ENCODE data around the gene MRPL45.

MRPL45 gene

DNA sequence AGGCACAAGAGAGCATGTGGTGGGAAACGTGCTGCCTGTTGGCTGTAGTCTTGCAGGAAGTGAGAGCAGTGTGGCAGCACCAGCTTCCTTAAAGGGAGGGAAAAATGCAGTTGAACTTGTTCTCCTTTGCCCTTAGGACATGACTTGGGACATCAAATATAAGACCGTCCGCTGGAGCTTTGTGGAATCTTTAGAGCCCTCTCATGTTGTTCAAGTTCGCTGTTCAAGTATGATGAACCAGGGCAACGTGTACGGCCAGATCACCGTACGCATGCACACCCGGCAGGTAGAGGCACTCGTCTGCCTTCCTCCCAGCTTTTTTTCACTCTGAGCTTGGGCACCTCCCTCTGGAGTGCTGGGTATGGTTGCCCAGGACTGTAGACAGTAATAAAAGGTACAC is 23.5 kb downstream of the MRPL45 start:
- no peak overlapping the region for H2BK15ac ChIP-seq (ENCODE audit: low read depth, poor library complexity, severe bottlenecking)
- no peak overlapping the region for H3K18ac ChIP-seq (ENCODE audit: low read depth in 1 of 2, low read length in 2 of 2)
- no peak overlapping the region for H3K4ac ChIP-seq (ENCODE audit: low read depth in 1 of 2, low read length in 2 of 2)
- no peak overlapping the region for H4K91ac ChIP-seq (ENCODE audit: low read length)
- H3K79me1 ChIP-seq (replicated peaks; ENCODE audit: low read length, poor library complexity, severe bottlenecking), result no peaks in the 10 kb centered on the region
- H3K27ac ChIP-seq (ENCODE audit: low read length, poor library complexity, severe bottlenecking), result no peak overlapping the region
- no peak overlapping the region for H3K4me2 ChIP-seq (ENCODE audit: low read length, poor library complexity, severe bottlenecking)
- H2BK12ac ChIP-seq (ENCODE audit: low read length in 2 of 2), result no peak overlapping the region
- WGBS, result 96% methylated on average over 10 of the region's 10 CpGs
- H3K36me3 ChIP-seq (ENCODE audit: control insufficient read depth in 1 of 2, insufficient read depth in 2 of 2, low read depth in 1 of 2, low read length in 2 of 2), result peaks cover 21 to 37% of the 10 kb centered on the region in 2 experiments
- no peak overlapping the region for H3K14ac ChIP-seq (ENCODE audit: low read length in 2 of 2)
- H3K9ac ChIP-seq (ENCODE audit: low read length), result no peak overlapping the region
- no peak overlapping the region for H2AFZ ChIP-seq (ENCODE audit: low read depth, low read length)
- no peak overlapping the region for H2BK120ac ChIP-seq (ENCODE audit: low read depth, low read length)
- no peak for DNase-seq
- H3K9me3 ChIP-seq (ENCODE audit: control insufficient read depth, low read length), result no peaks in the 10 kb centered on the region
- no peak overlapping the region for H3K23ac ChIP-seq (ENCODE audit: low read length in 2 of 2)
- peaks cover 2% of the 10 kb centered on the region for H3K4me1 ChIP-seq (ENCODE audit: control insufficient read depth, insufficient read depth, low read depth, low read length)
- H3K4me3 ChIP-seq (ENCODE audit: insufficient read depth in 1 of 2, low read depth in 1 of 2, low read length in 2 of 2), result no peak overlapping the region
- no peak overlapping the region for H2BK5ac ChIP-seq (ENCODE audit: low read depth, low read length, poor library complexity, severe bottlenecking)
- H4K8ac ChIP-seq (ENCODE audit: low read length), result no peak overlapping the region
- H3K27me3 ChIP-seq (ENCODE audit: control insufficient read depth in 1 of 2, insufficient read depth in 1 of 2, low read length in 2 of 2), result no peaks in the 10 kb centered on the region
- no peak overlapping the region for H2AK5ac ChIP-seq (ENCODE audit: low read length, severe bottlenecking)

DNA sequence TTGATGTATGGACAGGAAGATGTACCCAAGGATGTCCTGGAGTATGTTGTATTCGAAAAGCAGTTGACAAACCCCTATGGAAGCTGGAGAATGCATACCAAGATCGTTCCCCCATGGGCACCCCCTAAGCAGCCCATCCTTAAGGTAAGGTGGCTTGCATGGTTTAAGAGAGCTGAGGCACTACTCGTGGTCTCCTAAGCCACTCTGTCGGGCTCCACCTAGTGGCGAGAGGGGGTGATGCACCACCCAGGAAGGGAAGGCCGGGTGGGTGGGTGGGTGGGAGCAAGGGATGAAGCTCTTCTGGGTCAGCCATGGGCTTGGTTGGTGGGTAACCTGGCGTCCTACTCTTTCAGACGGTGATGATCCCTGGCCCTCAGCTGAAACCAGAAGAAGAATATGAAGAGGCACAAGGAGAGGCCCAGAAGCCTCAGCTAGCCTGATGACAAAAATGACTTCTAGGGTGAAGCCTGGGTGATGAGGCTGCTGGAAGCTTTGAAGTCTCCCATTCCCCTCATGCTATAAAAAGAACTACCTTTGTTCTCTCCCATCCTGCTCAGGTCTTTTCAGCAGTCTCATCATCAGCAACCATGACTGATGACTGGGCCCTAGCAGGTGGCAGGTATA is 25.3 kb downstream of the MRPL45 start:
- Histone ChIP-seq H3K36me3 (ENCODE audit: control insufficient read depth in 1 of 2, insufficient read depth in 2 of 2, low read depth in 1 of 2, low read length in 2 of 2) (peaks cover 21 to 37% of the 10 kb centered on the region in 2 experiments), H4K8ac (ENCODE audit: low read length) (no peak overlapping the region), H3K4me2 (ENCODE audit: low read length, poor library complexity, severe bottlenecking) (no peak overlapping the region), H2BK120ac (ENCODE audit: low read depth, low read length) (no peak overlapping the region), H3K27ac (ENCODE audit: low read length, poor library complexity, severe bottlenecking) (no peak overlapping the region), H3K23ac (ENCODE audit: low read length in 2 of 2) (no peak overlapping the region), H3K79me1 (replicated peaks; ENCODE audit: low read length, poor library complexity, severe bottlenecking) (no peaks in the 10 kb centered on the region), H2BK12ac (ENCODE audit: low read length in 2 of 2) (no peak overlapping the region), H3K4me1 (ENCODE audit: control insufficient read depth, insufficient read depth, low read depth, low read length) (peaks cover 2% of the 10 kb centered on the region), H3K9ac (ENCODE audit: low read length) (no peak overlapping the region), H2AK5ac (ENCODE audit: low read length, severe bottlenecking) (no peak overlapping the region), H3K4me3 (ENCODE audit: insufficient read depth in 1 of 2, low read depth in 1 of 2, low read length in 2 of 2) (no peak overlapping the region), H3K14ac (ENCODE audit: low read length in 2 of 2) (no peak overlapping the region), H3K27me3 (ENCODE audit: control insufficient read depth in 1 of 2, insufficient read depth in 1 of 2, low read length in 2 of 2) (peaks cover 4 to 7% of the 10 kb centered on the region in 2 experiments), H3K18ac (ENCODE audit: low read depth in 1 of 2, low read length in 2 of 2) (no peak overlapping the region), H3K4ac (ENCODE audit: low read depth in 1 of 2, low read length in 2 of 2) (no peak overlapping the region), H2AFZ (ENCODE audit: low read depth, low read length) (no peak overlapping the region), H2BK15ac (ENCODE audit: low read depth, poor library complexity, severe bottlenecking) (no peak overlapping the region), H4K91ac (ENCODE audit: low read length) (no peak overlapping the region), H3K9me3 (ENCODE audit: control insufficient read depth, low read length) (no peaks in the 10 kb centered on the region), H2BK5ac (ENCODE audit: low read depth, low read length, poor library complexity, severe bottlenecking) (no peak overlapping the region)
- WGBS, result 19% methylated on average over 6 of the region's 8 CpGs
- DNase-seq, result peak; percentile 61

DNA sequence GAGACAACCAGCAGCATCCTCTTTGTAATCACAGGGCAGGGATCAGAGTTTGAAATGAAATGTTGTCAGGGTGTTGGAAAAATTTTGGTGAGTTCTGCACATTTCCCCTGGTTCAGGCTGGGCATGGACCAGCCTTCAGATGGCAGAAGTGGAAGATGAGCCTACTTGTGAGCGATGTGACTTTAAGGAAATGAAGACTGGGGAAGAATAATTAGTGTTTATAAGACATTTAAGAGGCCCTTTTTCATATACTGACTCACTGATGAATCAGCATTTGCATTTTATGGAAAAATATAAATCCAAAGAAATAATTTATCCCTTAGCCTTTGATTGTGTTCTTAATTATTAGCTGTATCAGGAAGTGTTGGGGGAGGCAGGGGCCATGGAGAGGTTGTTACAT is 25.9 kb downstream of the MRPL45 start:
- Histone ChIP-seq H4K91ac (ENCODE audit: low read length) (no peak overlapping the region), H2AFZ (ENCODE audit: low read depth, low read length) (no peak overlapping the region), H3K9ac (ENCODE audit: low read length) (no peak overlapping the region), H4K8ac (ENCODE audit: low read length) (no peak overlapping the region), H3K27ac (ENCODE audit: low read length, poor library complexity, severe bottlenecking) (no peak overlapping the region), H3K18ac (ENCODE audit: low read depth in 1 of 2, low read length in 2 of 2) (no peak overlapping the region), H2BK15ac (ENCODE audit: low read depth, poor library complexity, severe bottlenecking) (no peak overlapping the region), H3K27me3 (ENCODE audit: control insufficient read depth in 1 of 2, insufficient read depth in 1 of 2, low read length in 2 of 2) (peaks cover 7 to 13% of the 10 kb centered on the region in 2 experiments), H3K4me3 (ENCODE audit: insufficient read depth in 1 of 2, low read depth in 1 of 2, low read length in 2 of 2) (no peak overlapping the region), H3K4ac (ENCODE audit: low read depth in 1 of 2, low read length in 2 of 2) (no peak overlapping the region), H3K14ac (ENCODE audit: low read length in 2 of 2) (no peak overlapping the region), H2AK5ac (ENCODE audit: low read length, severe bottlenecking) (no peak overlapping the region), H3K4me1 (ENCODE audit: control insufficient read depth, insufficient read depth, low read depth, low read length) (peaks cover 2% of the 10 kb centered on the region), H2BK5ac (ENCODE audit: low read depth, low read length, poor library complexity, severe bottlenecking) (no peak overlapping the region), H2BK120ac (ENCODE audit: low read depth, low read length) (no peak overlapping the region), H3K4me2 (ENCODE audit: low read length, poor library complexity, severe bottlenecking) (no peak overlapping the region), H2BK12ac (ENCODE audit: low read length in 2 of 2) (no peak overlapping the region), H3K36me3 (ENCODE audit: control insufficient read depth in 1 of 2, insufficient read depth in 2 of 2, low read depth in 1 of 2, low read length in 2 of 2) (peaks cover 21 to 37% of the 10 kb centered on the region in 2 experiments), H3K23ac (ENCODE audit: low read length in 2 of 2) (no peak overlapping the region), H3K9me3 (ENCODE audit: control insufficient read depth, low read length) (no peaks in the 10 kb centered on the region), H3K79me1 (replicated peaks; ENCODE audit: low read length, poor library complexity, severe bottlenecking) (no peaks in the 10 kb centered on the region)
- no peak for DNase-seq
- no CpG with 5 or more reads among the region's 1 CpG for WGBS

DNA sequence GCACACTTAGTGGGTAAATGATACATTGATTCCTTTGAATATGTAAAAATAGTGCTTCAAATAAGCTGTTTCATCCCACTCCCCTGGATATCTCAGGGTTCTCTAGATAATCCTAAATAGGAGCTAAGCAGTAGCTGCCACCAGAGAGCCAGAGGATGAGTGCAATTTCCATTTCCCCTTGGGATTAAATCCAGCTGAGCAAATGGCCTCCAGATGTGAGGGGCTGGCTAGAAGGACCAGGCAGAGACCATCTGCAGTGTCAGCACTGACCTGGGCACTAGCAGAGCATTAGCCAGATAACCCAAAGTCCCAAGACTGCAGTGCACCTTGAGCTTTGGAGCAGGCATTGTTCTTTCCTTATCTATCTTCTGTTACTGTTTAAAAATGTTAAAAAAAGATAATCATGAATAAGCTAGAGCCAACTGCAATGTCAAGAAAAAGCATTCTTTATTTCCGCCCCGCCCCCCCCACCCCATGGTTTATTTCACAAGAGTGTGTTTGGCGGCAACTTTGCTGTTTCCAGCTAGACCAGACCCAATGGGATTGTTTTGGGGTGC is 27.3 kb downstream of the MRPL45 start:
- no peak overlapping the region for H3K9ac ChIP-seq (ENCODE audit: low read length)
- H3K4me1 ChIP-seq (ENCODE audit: control insufficient read depth, insufficient read depth, low read depth, low read length), result peaks cover 2% of the 10 kb centered on the region
- H3K4ac ChIP-seq (ENCODE audit: low read depth in 1 of 2, low read length in 2 of 2), result no peak overlapping the region
- H3K14ac ChIP-seq (ENCODE audit: low read length in 2 of 2), result no peak overlapping the region
- H2BK120ac ChIP-seq (ENCODE audit: low read depth, low read length), result no peak overlapping the region
- no peak overlapping the region for H3K23ac ChIP-seq (ENCODE audit: low read length in 2 of 2)
- H2AK5ac ChIP-seq (ENCODE audit: low read length, severe bottlenecking), result no peak overlapping the region
- no peak overlapping the region for H2AFZ ChIP-seq (ENCODE audit: low read depth, low read length)
- H3K27ac ChIP-seq (ENCODE audit: low read length, poor library complexity, severe bottlenecking), result no peak overlapping the region
- H3K18ac ChIP-seq (ENCODE audit: low read depth in 1 of 2, low read length in 2 of 2), result no peak overlapping the region
- H4K91ac ChIP-seq (ENCODE audit: low read length), result no peak overlapping the region
- peaks cover 17 to 26% of the 10 kb centered on the region in 2 experiments for H3K27me3 ChIP-seq (ENCODE audit: control insufficient read depth in 1 of 2, insufficient read depth in 1 of 2, low read length in 2 of 2)
- 94% methylated on average over 3 of the region's 3 CpGs for WGBS
- no peak overlapping the region for H3K4me2 ChIP-seq (ENCODE audit: low read length, poor library complexity, severe bottlenecking)
- peaks cover 18 to 37% of the 10 kb centered on the region in 2 experiments for H3K36me3 ChIP-seq (ENCODE audit: control insufficient read depth in 1 of 2, insufficient read depth in 2 of 2, low read depth in 1 of 2, low read length in 2 of 2)
- no peaks in the 10 kb centered on the region for H3K79me1 ChIP-seq (replicated peaks; ENCODE audit: low read length, poor library complexity, severe bottlenecking)
- no peaks in the 10 kb centered on the region for H3K9me3 ChIP-seq (ENCODE audit: control insufficient read depth, low read length)
- no peak for DNase-seq
- H2BK12ac ChIP-seq (ENCODE audit: low read length in 2 of 2), result no peak overlapping the region
- H2BK15ac ChIP-seq (ENCODE audit: low read depth, poor library complexity, severe bottlenecking), result no peak overlapping the region
- no peak overlapping the region for H4K8ac ChIP-seq (ENCODE audit: low read length)
- H2BK5ac ChIP-seq (ENCODE audit: low read depth, low read length, poor library complexity, severe bottlenecking), result no peak overlapping the region
- H3K4me3 ChIP-seq (ENCODE audit: insufficient read depth in 1 of 2, low read depth in 1 of 2, low read length in 2 of 2), result no peak overlapping the region

Data from mesenchymal stem cell (in vitro differentiated cells and primary cell).